HG03175 (cell line): Measurements from ENCODE around the gene NR6A1.

Experiments used
- ATAC-seq: cut with Tn5 transposase; IDR thresholded peaks from one replicate; pipeline ENCODE4 v1.9.1; 2021; ENCODE audit warnings: mild to moderate bottlenecking, moderate library complexity; ENCODE audit not compliant: unreplicated experiment

NR6A1 gene

GRCh38 chr9:124507880-124508423 lies 263.2 kb downstream of the NR6A1 start:
- ATAC-seq, result no peak

- ATAC-seq, result no peak
These were observed 263.9 kb downstream of the NR6A1 start, which contains the start of gene NR5A1 for GRCh38 chr9:124506931-124507879. NR5A1 (minus strand) TSS chr9:124507399; CDS start chr9:124503395, 4,004 bp downstream.

- no peak for ATAC-seq
These were observed 264.7 kb downstream of the NR6A1 start for GRCh38 chr9:124506433-124506832.

GRCh38 chr9:124505901-124506346 lies 265.2 kb downstream of the NR6A1 start:
- no peak for ATAC-seq

- no peak for ATAC-seq
These were observed 265.9 kb downstream of the NR6A1 start for GRCh38 chr9:124505006-124505900.

GRCh38 chr9:124504530-124505005 lies 266.5 kb downstream of the NR6A1 start:
- ATAC-seq, result no peak

GRCh38 chr9:124503713-124504529 lies 267.2 kb downstream of the NR6A1 start:
- ATAC-seq, result no peak

- ATAC-seq, result no peak
These were observed 268.1 kb downstream of the NR6A1 start for GRCh38 chr9:124502711-124503702.

GRCh38 chr9:124501771-124502320 lies 269.3 kb downstream of the NR6A1 start:
- ATAC-seq, result no peak

- no peak for ATAC-seq
These were observed 270.1 kb downstream of the NR6A1 start for GRCh38 chr9:124500796-124501611.

GRCh38 chr9:124500028-124500795 lies 270.9 kb downstream of the NR6A1 start:
- no peak for ATAC-seq

GRCh38 chr9:124499216-124499615 lies 271.9 kb downstream of the NR6A1 start:
- ATAC-seq, result no peak

- ATAC-seq, result no peak
These were observed 272.5 kb downstream of the NR6A1 start for GRCh38 chr9:124498499-124499146.

- no peak for ATAC-seq
These were observed 273.1 kb downstream of the NR6A1 start for GRCh38 chr9:124498040-124498439.

GRCh38 chr9:124497441-124497840 lies 273.7 kb downstream of the NR6A1 start:
- ATAC-seq, result no peak

GRCh38 chr9:124496463-124496862 lies 274.6 kb downstream of the NR6A1 start:
- no peak for ATAC-seq

GRCh38 chr9:124496075-124496449 lies 275.0 kb downstream of the NR6A1 start:
- ATAC-seq, result no peak
